Measurements from ENCODE around the gene SLCO2A1.

The SLCO2A1 gene

DNA sequence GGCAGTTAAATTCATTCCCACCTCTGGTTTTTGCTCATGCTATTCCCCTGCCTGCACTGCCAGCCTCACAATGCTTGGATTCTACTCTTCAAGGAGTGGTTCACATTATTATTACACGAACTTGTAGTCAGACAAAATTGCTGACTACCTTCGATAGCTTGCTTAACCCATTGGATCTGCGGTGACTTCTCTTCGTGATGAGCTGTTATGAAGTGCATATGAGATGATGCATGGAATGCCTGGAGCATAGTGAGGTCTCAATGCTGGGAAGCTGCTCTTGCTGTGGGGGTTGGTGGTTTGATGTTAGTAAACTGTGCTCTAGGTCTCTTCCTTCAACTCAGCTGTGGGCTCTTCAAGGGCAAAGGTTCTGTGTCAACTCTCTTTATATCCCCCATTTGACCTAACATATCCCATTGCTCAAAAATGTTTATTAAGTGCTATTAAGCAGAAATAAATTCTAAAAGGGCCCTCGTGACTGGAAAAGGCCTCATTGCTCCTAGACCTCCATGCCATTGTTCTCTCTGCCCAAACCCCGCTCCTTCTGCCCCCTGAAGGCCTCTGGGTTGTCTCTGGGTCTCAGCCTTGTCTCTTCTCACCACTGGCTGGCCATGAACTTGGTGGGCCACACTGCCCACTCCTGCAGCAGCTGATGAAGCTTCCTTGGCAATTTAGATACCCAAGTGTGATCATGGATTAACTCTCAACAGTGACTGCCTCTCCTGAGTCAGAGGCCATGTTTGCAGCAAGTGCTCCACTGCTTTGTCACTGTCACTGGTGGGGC lies 4.5 kb upstream of the SLCO2A1 start:
- no peak overlapping the region for H3K4me3 ChIP-seq (ENCODE audit: low read depth, low read length)
- DNase-seq (ENCODE audit: low read depth) = no peak
- TF ChIP-seq, protein P1, sequence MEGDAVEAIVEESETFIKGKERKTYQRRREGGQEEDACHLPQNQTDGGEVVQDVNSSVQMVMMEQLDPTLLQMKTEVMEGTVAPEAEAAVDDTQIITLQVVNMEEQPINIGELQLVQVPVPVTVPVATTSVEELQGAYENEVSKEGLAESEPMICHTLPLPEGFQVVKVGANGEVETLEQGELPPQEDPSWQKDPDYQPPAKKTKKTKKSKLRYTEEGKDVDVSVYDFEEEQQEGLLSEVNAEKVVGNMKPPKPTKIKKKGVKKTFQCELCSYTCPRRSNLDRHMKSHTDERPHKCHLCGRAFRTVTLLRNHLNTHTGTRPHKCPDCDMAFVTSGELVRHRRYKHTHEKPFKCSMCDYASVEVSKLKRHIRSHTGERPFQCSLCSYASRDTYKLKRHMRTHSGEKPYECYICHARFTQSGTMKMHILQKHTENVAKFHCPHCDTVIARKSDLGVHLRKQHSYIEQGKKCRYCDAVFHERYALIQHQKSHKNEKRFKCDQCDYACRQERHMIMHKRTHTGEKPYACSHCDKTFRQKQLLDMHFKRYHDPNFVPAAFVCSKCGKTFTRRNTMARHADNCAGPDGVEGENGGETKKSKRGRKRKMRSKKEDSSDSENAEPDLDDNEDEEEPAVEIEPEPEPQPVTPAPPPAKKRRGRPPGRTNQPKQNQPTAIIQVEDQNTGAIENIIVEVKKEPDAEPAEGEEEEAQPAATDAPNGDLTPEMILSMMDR (IDR thresholded peaks at IDR 0.05; ENCODE audit: insufficient read depth, low read depth, low read length, missing control alignments) = no peak

GRCh38 chr3:134033315-134033996 lies 3.7 kb upstream of the SLCO2A1 start:
- TF ChIP-seq, protein P1 (IDR thresholded peaks at IDR 0.05; ENCODE audit: insufficient read depth, low read depth, low read length, missing control alignments) = no peak
- no peak for DNase-seq (ENCODE audit: low read depth)
- H3K4me3 ChIP-seq (ENCODE audit: low read depth, low read length) = no peak overlapping the region

- H3K4me3 ChIP-seq (ENCODE audit: low read depth, low read length) = no peak overlapping the region
- TF ChIP-seq, protein P1 (IDR thresholded peaks at IDR 0.05; ENCODE audit: insufficient read depth, low read depth, low read length, missing control alignments) = no peak
- DNase-seq (ENCODE audit: low read depth) = no peak
Measured at GRCh38 chr3:134031348-134031915, 1.7 kb upstream of the SLCO2A1 start.

DNA sequence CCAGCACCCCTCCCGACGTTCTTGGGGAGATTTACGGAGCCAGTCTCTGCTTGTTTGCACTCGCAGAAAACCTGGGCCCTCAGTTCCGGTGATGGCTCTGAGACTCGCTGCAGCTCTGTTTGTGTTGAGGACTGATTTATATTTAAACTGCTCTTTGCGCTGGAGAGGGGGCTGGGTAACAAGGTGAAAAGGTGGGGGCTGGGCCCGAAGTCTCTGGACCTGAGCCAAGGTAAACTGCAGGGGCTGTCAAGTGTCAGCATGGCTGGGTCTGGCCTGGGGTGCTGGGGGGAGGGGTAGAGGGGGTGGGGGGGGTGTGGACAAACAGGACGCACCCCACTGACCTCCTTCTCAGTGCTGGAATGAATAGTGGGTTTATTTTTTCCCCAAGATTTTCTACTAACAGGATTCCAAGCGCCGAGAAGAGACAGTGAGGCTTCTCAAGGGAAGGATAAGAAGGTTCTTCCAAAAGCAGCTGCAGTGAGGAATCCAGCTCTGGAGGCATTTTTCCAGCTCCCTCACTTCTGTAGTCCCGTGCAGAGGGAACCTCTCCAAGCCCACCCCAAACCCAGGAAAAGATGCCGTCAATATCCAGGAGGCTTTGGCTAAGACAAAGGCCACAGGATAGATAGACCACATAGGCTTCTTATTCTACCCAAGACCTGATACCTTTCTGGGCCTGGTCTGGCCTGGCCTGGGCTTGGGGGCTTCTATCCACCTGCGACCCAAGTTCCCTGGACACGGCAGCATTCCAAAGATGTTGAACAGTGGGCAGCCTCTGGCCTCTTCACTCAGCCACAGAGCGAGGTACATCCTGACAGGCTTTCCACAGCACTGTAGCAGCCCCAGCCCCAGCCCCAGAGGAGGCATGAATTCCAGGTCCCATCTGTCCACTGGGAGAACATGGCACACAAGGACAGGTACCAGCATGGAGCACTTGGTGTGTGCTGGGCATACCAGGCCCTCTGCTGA lies 938 bp upstream of the SLCO2A1 start:
- TF ChIP-seq, protein P1 (IDR thresholded peaks at IDR 0.05; ENCODE audit: insufficient read depth, low read depth, low read length, missing control alignments) = no peak
- no peak for DNase-seq (ENCODE audit: low read depth)
- no peak overlapping the region for H3K4me3 ChIP-seq (ENCODE audit: low read depth, low read length)

DNA sequence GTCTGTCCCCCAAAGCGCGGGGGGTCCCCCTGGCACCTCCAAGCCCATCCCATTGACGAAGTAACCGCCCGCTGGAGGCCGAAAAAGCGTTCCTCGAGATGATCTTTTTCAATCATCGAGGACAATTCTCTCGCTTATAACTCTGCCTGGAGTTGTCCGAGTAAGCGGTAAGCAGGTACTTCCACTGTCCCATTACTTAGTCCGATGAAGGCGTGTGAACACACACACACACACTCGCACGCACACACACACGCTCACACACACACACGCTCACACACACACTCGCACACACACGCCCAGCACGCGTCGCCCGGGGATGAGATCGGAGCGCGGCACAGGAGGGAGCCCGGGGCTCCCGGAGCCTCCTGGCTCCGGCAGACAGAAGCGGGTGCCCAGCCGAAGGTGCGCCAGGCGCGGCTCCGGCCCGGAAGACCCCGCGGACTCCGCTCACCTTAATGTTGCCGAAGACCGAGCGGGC lies 430 bp downstream of the SLCO2A1 start:
- DNase-seq (ENCODE audit: low read depth) = no peak
- H3K4me3 ChIP-seq (ENCODE audit: low read depth, low read length) = peak overlapping the region; percentile 20
- TF ChIP-seq, protein P1 (IDR thresholded peaks at IDR 0.05; ENCODE audit: insufficient read depth, low read depth, low read length, missing control alignments) = no peak
